Vein endothelial cell (primary cell): ENCODE measurements around the gene MYOCD. TPM values are rescaled to one million over a fixed set of nuclear protein-coding genes. Genes with fewer than 3 reads are reported as not detected.

ENCODE experiments used
- total RNA-seq: library from RNA; depleted of rRNA; stranded (reverse); fragments of >200 nt; gene quantifications from 2 replicates; pipeline ENCODE4 v1.2.3, GENCODE V29; 2012

The MYOCD gene, protein sequence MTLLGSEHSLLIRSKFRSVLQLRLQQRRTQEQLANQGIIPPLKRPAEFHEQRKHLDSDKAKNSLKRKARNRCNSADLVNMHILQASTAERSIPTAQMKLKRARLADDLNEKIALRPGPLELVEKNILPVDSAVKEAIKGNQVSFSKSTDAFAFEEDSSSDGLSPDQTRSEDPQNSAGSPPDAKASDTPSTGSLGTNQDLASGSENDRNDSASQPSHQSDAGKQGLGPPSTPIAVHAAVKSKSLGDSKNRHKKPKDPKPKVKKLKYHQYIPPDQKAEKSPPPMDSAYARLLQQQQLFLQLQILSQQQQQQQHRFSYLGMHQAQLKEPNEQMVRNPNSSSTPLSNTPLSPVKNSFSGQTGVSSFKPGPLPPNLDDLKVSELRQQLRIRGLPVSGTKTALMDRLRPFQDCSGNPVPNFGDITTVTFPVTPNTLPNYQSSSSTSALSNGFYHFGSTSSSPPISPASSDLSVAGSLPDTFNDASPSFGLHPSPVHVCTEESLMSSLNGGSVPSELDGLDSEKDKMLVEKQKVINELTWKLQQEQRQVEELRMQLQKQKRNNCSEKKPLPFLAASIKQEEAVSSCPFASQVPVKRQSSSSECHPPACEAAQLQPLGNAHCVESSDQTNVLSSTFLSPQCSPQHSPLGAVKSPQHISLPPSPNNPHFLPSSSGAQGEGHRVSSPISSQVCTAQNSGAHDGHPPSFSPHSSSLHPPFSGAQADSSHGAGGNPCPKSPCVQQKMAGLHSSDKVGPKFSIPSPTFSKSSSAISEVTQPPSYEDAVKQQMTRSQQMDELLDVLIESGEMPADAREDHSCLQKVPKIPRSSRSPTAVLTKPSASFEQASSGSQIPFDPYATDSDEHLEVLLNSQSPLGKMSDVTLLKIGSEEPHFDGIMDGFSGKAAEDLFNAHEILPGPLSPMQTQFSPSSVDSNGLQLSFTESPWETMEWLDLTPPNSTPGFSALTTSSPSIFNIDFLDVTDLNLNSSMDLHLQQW
- not detected in 2 replicates for total RNA-seq

GRCh38 chr17:12665263-12666210 lies at the start of gene MYOCD:
TSS of gene MYOCD (plus strand) at chr17:12665890. CDS start at chr17:12666189, 299 bp downstream.

GRCh38 chr17:12789481-12790248 lies 124.0 kb downstream of the MYOCD start, which contains the start of gene ARHGAP44:
TSS of gene ARHGAP44 (plus strand) at chr17:12789498. CDS start at chr17:12789839, 341 bp downstream.

Other genes with a start within 250 kb of the MYOCD start
- under 0.01 and 0.76 TPM in 2 replicates for gene ARHGAP44, start 123.6 kb downstream of the MYOCD start, total RNA-seq